Upper lobe of right lung (tissue), 1 donor: ENCODE results near the gene FKBP15. TPM values are rescaled to one million over a fixed set of nuclear protein-coding genes. Genes with fewer than 3 reads are reported as not detected.
A peak's percentile ranks its signal among the peaks of the same experiment; 100 is the strongest.

Experiments
- ATAC-seq: fragments of 200-7000 bp; cut with Tn5 transposase; one replicate; pipeline ENCODE4 v1.9.1; 2020; ENCODE audit warnings: mild to moderate bottlenecking, moderate library complexity
- DNase-seq: peaks from one replicate; pipeline ENCODE4 v3.0.0-alpha.2; 2020
- H3K27ac ChIP-seq: fragments of 200-600 bp; one replicate; pipeline ENCODE4 v1.8.0; 2022
- H3K27me3 ChIP-seq: fragments of 200-600 bp; one replicate; pipeline ENCODE4 v1.8.0; 2022; ENCODE audit warnings: mild to moderate bottlenecking
- H3K36me3 ChIP-seq: fragments of 200-600 bp; one replicate; pipeline ENCODE4 v1.8.0; 2022
- H3K4me1 ChIP-seq: fragments of 200-600 bp; one replicate; pipeline ENCODE4 v1.8.0; 2022
- H3K4me3 ChIP-seq: fragments of 200-600 bp; one replicate; pipeline ENCODE4 v1.8.0; 2022; ENCODE audit warnings: mild to moderate bottlenecking
- H3K9me3 ChIP-seq: fragments of 200-600 bp; one replicate; pipeline ENCODE4 v1.8.0; 2022
- intact Hi-C: fragments of 100-400 bp; cut with DNase I; formaldehyde crosslinking; loops from one replicate; pipeline ENCODE4 v1.11.0; 2022
- long read RNA-seq: library from polyadenylated mRNA; unstranded; transcript quantifications from one replicate; pipeline ENCODE4 v2.0.0, GENCODE V29; 2021
- total RNA-seq: library from RNA; stranded (reverse); fragmentation: NEBNext Ultra II Directional; extraction: Animal tissue kit (Norgen Biotek cat#: 25700); gene quantifications from one replicate; pipeline ENCODE4 v1.2.1, GENCODE V29; 2021
- TF ChIP-seq, protein P1 (sequence below): fragments of 200-600 bp; IDR thresholded peaks from one replicate; pipeline ENCODE4 v1.8.0; 2022; ENCODE audit warnings: antibody characterized with exemption
- donor health status: DM: no; HTN: yes; CAD: no; lungs with severe emphysema.

The FKBP15 gene, protein sequence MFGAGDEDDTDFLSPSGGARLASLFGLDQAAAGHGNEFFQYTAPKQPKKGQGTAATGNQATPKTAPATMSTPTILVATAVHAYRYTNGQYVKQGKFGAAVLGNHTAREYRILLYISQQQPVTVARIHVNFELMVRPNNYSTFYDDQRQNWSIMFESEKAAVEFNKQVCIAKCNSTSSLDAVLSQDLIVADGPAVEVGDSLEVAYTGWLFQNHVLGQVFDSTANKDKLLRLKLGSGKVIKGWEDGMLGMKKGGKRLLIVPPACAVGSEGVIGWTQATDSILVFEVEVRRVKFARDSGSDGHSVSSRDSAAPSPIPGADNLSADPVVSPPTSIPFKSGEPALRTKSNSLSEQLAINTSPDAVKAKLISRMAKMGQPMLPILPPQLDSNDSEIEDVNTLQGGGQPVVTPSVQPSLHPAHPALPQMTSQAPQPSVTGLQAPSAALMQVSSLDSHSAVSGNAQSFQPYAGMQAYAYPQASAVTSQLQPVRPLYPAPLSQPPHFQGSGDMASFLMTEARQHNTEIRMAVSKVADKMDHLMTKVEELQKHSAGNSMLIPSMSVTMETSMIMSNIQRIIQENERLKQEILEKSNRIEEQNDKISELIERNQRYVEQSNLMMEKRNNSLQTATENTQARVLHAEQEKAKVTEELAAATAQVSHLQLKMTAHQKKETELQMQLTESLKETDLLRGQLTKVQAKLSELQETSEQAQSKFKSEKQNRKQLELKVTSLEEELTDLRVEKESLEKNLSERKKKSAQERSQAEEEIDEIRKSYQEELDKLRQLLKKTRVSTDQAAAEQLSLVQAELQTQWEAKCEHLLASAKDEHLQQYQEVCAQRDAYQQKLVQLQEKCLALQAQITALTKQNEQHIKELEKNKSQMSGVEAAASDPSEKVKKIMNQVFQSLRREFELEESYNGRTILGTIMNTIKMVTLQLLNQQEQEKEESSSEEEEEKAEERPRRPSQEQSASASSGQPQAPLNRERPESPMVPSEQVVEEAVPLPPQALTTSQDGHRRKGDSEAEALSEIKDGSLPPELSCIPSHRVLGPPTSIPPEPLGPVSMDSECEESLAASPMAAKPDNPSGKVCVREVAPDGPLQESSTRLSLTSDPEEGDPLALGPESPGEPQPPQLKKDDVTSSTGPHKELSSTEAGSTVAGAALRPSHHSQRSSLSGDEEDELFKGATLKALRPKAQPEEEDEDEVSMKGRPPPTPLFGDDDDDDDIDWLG
- 60.6 TPM for total RNA-seq
- long read RNA-seq, full-length matches to known transcripts = 5 of 56 reads
- long read RNA-seq, partial matches to known transcripts = 47 of 56 reads
- long read RNA-seq, other reads (novel, unspliced or antisense) = 4 of 56 reads

DNA sequence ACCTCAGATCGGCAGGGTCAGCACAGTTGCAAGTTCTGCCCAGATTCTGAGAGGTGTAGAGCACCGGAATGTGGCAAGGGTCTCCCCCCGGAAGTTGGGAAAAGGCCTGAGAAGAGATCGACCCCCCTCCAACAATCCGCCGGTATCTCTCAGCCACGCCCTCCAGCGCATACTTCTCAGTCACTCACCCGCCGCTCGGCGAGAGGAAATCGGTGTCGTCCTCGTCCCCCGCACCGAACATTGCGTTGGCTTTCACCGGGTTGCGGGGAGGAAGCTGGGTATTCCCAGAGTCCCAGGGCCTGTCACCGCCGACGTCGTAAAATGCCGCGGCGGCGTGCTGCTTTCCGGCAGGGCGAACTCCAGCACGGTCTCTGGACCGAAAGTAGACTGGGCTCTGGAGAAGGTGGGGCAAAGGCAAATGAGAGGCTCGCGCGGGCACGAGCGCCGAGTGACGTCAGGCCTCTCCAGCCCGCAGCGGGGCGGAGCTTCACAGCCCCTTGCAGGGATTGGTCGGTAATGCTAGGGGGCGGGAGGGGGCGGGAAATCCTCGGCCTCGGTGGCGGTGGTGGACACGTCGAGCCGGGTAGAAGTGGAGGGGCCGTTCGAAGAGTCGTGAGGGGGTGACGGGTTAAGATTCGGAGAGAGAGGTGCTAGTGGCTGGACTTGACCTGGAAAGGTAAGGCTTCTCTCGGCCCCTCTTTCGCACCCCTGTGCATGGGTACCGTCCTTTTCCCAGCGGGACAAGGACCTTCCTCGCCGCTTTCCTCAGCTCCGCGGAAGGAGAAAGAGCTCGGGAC lies at the start of gene FKBP15, which contains the start of gene SLC31A1:
Gene FKBP15, minus strand, starts transcription at position 275 of the 797 bp plus-strand sequence. Its CDS starts 34 bp downstream, at position 241.
Gene SLC31A1, plus strand, starts transcription at position 542 of the 797 bp plus-strand sequence. CDS start 34,605 bp downstream, outside the sequence.
- intact Hi-C loops = no loop called here
- DNase-seq (peak; percentile 99), ATAC-seq (peak; percentile 98)
- Histone ChIP-seq H3K27ac (peak within 1 kb of the TSS; percentile 88), H3K4me1 (peaks cover 46% of the 10 kb centered on the region), H3K4me3 (peak within 1 kb of the TSS; percentile 77), H3K27me3 (no peaks in the 10 kb centered on the region), H3K36me3 (no peaks in the 10 kb centered on the region), H3K9me3 (no peaks in the 10 kb centered on the region)
- TF ChIP-seq, protein P1, sequence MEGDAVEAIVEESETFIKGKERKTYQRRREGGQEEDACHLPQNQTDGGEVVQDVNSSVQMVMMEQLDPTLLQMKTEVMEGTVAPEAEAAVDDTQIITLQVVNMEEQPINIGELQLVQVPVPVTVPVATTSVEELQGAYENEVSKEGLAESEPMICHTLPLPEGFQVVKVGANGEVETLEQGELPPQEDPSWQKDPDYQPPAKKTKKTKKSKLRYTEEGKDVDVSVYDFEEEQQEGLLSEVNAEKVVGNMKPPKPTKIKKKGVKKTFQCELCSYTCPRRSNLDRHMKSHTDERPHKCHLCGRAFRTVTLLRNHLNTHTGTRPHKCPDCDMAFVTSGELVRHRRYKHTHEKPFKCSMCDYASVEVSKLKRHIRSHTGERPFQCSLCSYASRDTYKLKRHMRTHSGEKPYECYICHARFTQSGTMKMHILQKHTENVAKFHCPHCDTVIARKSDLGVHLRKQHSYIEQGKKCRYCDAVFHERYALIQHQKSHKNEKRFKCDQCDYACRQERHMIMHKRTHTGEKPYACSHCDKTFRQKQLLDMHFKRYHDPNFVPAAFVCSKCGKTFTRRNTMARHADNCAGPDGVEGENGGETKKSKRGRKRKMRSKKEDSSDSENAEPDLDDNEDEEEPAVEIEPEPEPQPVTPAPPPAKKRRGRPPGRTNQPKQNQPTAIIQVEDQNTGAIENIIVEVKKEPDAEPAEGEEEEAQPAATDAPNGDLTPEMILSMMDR = no peak

DNA sequence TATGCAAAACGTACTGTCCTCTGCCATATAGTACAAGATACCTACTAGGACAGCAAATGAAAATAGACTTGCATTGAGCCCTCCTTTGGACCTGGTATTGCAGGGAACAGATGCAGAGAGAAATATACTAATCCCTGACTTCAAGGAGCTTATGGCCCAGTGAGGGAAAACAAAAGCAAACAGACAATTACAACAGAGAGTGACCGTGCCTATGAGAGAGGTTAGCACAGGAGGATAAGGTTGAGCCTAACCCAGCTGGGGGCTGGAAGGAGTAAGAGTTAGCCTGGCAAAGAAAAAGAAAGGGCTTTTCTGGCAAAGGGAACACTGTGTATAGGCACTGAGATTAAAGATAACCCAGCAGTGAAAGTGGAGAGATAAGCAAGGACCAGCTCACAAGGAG lies 48.8 kb upstream of the FKBP15 start:
- no peak for ATAC-seq
- TF ChIP-seq, protein P1 = no peak
- Histone ChIP-seq H3K27ac (no peak overlapping the region), H3K4me1 (peaks cover 4% of the 10 kb centered on the region), H3K27me3 (no peaks in the 10 kb centered on the region), H3K36me3 (peaks cover 72% of the 10 kb centered on the region), H3K4me3 (no peak overlapping the region), H3K9me3 (no peaks in the 10 kb centered on the region)
- DNase-seq = no peak
- intact Hi-C loops = loop anchor here (10.0 kb wide), 1 partner anchor 325 kb away; no protein-coding TSS in a partner anchor

DNA sequence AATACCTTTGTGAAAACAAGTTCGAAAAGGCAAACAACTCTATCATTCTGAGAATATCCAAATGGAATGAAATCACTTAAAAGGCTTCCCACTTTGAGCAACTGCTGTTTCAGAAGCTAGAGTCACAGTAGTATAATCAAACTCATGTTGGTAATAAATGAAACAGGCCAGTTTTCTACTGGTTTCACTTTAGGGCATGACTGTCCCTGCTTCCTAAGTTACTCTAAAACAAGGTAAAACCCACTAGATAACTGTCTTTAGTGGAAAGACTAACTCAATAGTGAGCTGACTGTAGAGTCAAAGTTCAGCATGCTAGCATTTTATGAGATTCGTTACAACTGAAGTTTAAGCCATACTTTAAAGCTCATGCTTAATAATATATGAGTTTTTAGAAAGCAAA lies 48.3 kb upstream of the FKBP15 start:
- no peak overlapping the region for H3K27ac ChIP-seq
- H3K36me3 ChIP-seq = peaks cover 72% of the 10 kb centered on the region
- H3K27me3 ChIP-seq = no peaks in the 10 kb centered on the region
- DNase-seq (no peak), ATAC-seq (no peak)
- H3K4me1 ChIP-seq = peaks cover 4% of the 10 kb centered on the region
- H3K9me3 ChIP-seq = no peaks in the 10 kb centered on the region
- intact Hi-C loops = no loop called here
- no peak overlapping the region for H3K4me3 ChIP-seq
- TF ChIP-seq, protein P1 = no peak

DNA sequence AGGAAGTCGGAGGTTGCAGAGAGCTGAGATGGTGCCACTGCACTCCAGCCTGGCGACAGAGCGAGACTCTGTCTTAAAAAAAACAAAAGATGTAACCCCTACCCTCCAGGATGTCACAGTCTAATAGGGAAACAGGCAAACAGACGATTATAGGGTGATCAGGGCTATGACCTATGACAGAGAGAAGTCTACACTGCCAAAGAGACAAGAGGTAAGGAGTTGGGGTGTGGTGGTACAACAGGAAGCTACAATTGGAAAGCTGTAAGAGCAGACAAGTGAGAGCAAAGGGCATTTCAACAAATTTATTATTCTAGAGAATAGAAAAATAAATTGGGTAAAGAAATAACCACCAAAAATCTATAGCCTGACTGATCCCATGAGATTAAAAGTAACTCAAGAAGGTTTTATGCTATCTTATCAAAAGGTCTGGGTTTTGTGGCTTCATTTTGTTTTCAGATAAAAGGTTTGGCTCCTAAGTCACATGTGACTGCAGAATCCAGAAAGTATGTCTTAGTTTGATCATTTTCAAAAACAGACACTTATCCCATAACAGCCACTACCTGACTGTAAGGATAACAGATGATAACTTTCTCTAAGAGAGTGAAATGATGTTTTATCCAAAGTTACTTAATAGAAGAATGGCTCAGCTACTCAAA lies 47.0 kb upstream of the FKBP15 start:
- Histone ChIP-seq H3K27me3 (no peaks in the 10 kb centered on the region), H3K4me3 (no peak overlapping the region), H3K4me1 (no peaks in the 10 kb centered on the region), H3K9me3 (no peaks in the 10 kb centered on the region), H3K27ac (no peak overlapping the region), H3K36me3 (peaks cover 67% of the 10 kb centered on the region)
- DNase-seq (no peak), ATAC-seq (peak; percentile 39)
- intact Hi-C loops = no loop called here
- TF ChIP-seq, protein P1 = no peak
